Lower leg skin (tissue), 3 donors: ENCODE data around the gene ZC3H18.

Source experiments
- POLR2A ChIP-seq, 2 donors: fragments of 450-650 bp; IDR thresholded peaks; one replicate each; pipeline ENCODE4 v1.6.1; 2016 to 2017; ENCODE audit warnings: antibody characterized with exemption in 2 of 2, mild to moderate bottlenecking in 1 of 2, moderate library complexity in 1 of 2
- TF ChIP-seq, protein P1 (sequence below), 3 donors: fragments of 450-650 bp; IDR thresholded peaks; one replicate each; pipeline ENCODE4 v1.5.1; 2016; ENCODE audit warnings: antibody characterized with exemption in 3 of 3, mild to moderate bottlenecking in 3 of 3, moderate library complexity in 2 of 3

- TF ChIP-seq, protein P1, sequence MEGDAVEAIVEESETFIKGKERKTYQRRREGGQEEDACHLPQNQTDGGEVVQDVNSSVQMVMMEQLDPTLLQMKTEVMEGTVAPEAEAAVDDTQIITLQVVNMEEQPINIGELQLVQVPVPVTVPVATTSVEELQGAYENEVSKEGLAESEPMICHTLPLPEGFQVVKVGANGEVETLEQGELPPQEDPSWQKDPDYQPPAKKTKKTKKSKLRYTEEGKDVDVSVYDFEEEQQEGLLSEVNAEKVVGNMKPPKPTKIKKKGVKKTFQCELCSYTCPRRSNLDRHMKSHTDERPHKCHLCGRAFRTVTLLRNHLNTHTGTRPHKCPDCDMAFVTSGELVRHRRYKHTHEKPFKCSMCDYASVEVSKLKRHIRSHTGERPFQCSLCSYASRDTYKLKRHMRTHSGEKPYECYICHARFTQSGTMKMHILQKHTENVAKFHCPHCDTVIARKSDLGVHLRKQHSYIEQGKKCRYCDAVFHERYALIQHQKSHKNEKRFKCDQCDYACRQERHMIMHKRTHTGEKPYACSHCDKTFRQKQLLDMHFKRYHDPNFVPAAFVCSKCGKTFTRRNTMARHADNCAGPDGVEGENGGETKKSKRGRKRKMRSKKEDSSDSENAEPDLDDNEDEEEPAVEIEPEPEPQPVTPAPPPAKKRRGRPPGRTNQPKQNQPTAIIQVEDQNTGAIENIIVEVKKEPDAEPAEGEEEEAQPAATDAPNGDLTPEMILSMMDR (IDR thresholded peaks at IDR 0.05) = no peak
- TF ChIP-seq POLR2A (IDR thresholded peaks at IDR 0.05) = no peak
Observed at GRCh38 chr16:88673716-88674379, 103.6 kb downstream of the ZC3H18 start.
